Esophagus (tissue), 2 donors: ENCODE measurements around the gene ACAD8. TPM values are rescaled to one million over a fixed set of nuclear protein-coding genes. Genes with fewer than 3 reads are reported as not detected.

Source experiments
- H3K27ac ChIP-seq, 2 donors: one replicate each; pipeline ENCODE4 v1.5.1; 2013; ENCODE audit warnings: low read depth in 2 of 2, mild to moderate bottlenecking in 2 of 2, inconsistent platforms in 1 of 2, low read length in 1 of 2, moderate library complexity in 1 of 2
- H3K27me3 ChIP-seq, 2 donors: one replicate each; pipeline ENCODE4 v1.6.1; 2013; ENCODE audit warnings: low read length in 2 of 2, control low read depth in 1 of 2, mild to moderate bottlenecking in 1 of 2; ENCODE audit not compliant: insufficient read depth in 2 of 2, control insufficient read depth in 1 of 2
- H3K36me3 ChIP-seq, 2 donors: one replicate each; pipeline ENCODE4 v1.6.1; 2013; ENCODE audit warnings: low read length in 1 of 2; ENCODE audit not compliant: control insufficient read depth in 2 of 2, insufficient read depth in 2 of 2
- H3K4me1 ChIP-seq, 2 donors: one replicate each; pipeline ENCODE4 v1.6.1; 2013; ENCODE audit warnings: low read length in 1 of 2; ENCODE audit not compliant: control insufficient read depth in 2 of 2, insufficient read depth in 2 of 2
- H3K4me3 ChIP-seq, 2 donors: one replicate each; pipeline ENCODE4 v1.5.1; 2013; ENCODE audit warnings: low read length in 2 of 2, mild to moderate bottlenecking in 2 of 2, low read depth in 1 of 2, moderate library complexity in 1 of 2
- H3K9me3 ChIP-seq, 2 donors: one replicate each; pipeline ENCODE4 v1.6.1; 2013; ENCODE audit warnings: mild to moderate bottlenecking in 2 of 2, low read depth in 1 of 2, low read length in 1 of 2, moderate library complexity in 1 of 2; ENCODE audit not compliant: control insufficient read depth in 2 of 2, insufficient read depth in 1 of 2
- WGBS, 2 donors: extraction: QIAGEN DNeasy Blood & Tissue Kit; methylation state at CpG; one replicate each; pipeline ENCODE4 v1.1.7; 2013; 5-methylcytosine and 5-hydroxymethylcytosine counted together
- polyA plus RNA-seq, 2 donors: library from polyadenylated mRNA; stranded (reverse); fragments of 200-250 nt; gene quantifications; one replicate each; pipeline ENCODE4 v1.2.3, GENCODE V29; 2013
- donor health status: healthy with polysubstance abuse.
- donor health status: Bipolar disorder and iron deficiency.

The ACAD8 gene
- polyA plus RNA-seq, 2 donors: 13.9 to 15.2 TPM

GRCh38 chr11:134236834-134237556 is 16.4 kb upstream of the ACAD8 start:
- WGBS, 2 donors: 89 to 92% methylated on average over 7 of the region's 7 CpGs
- H3K27ac ChIP-seq: no peak overlapping the region
- H3K36me3 ChIP-seq: peaks cover 6 to 23% of the 10 kb centered on the region in 2 donors
- no peaks in the 10 kb centered on the region for H3K27me3 ChIP-seq
- no peak overlapping the region for H3K4me3 ChIP-seq
- H3K9me3 ChIP-seq: no peaks in the 10 kb centered on the region
- no peaks in the 10 kb centered on the region for H3K4me1 ChIP-seq

- H3K9me3 ChIP-seq: no peaks in the 10 kb centered on the region
- peaks cover 6 to 23% of the 10 kb centered on the region in 2 donors for H3K36me3 ChIP-seq
- no peaks in the 10 kb centered on the region for H3K4me1 ChIP-seq
- no peaks in the 10 kb centered on the region for H3K27me3 ChIP-seq
- H3K4me3 ChIP-seq: no peak overlapping the region
- no peak overlapping the region for H3K27ac ChIP-seq
- WGBS, 2 donors: 89 to 91% methylated on average over 11 of the region's 11 CpGs
These were observed 15.8 kb upstream of the ACAD8 start for GRCh38 chr11:134237557-134237922.

GRCh38 chr11:134238956-134239355 is 14.4 kb upstream of the ACAD8 start:
- Histone ChIP-seq H3K27me3 (no peaks in the 10 kb centered on the region), H3K36me3 (peaks cover 16 to 25% of the 10 kb centered on the region in 2 donors)
- 96 to 97% methylated on average over 5 of the region's 5 CpGs for WGBS, 2 donors

DNA sequence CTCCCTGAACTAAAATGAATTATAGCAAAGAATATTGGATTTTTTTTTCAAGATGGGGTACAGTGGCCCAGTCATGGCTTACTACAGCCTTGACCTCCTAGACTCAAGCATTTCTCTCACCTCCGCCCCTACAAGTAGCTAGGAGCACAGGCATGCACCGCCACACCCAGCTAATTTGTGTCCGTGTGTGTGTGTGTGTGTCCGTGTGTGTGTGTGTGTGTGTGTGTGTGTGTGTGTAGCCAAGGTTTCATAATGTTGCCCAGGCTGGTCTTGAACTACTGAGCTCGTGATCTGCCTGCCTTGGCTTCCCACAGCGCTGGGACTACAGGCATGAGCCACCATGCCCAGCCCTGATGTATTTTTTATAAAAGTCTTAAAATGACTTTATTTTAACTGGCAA is 12.8 kb upstream of the ACAD8 start:
- Histone ChIP-seq H3K27me3 (no peaks in the 10 kb centered on the region), H3K4me3 (no peak overlapping the region), H3K4me1 (no peaks in the 10 kb centered on the region), H3K36me3 (peaks cover 19 to 32% of the 10 kb centered on the region in 2 donors), H3K9me3 (no peaks in the 10 kb centered on the region), H3K27ac (no peak overlapping the region)
- WGBS, 2 donors: 65 to 66% methylated on average over 6 of the region's 6 CpGs

More at GRCh38 chr11:134238956-134239355, 14.4 kb upstream of the ACAD8 start:
- no peaks in the 10 kb centered on the region for H3K9me3 ChIP-seq
- no peak overlapping the region for H3K27ac ChIP-seq
- no peaks in the 10 kb centered on the region for H3K4me1 ChIP-seq
- H3K4me3 ChIP-seq: no peak overlapping the region

DNA sequence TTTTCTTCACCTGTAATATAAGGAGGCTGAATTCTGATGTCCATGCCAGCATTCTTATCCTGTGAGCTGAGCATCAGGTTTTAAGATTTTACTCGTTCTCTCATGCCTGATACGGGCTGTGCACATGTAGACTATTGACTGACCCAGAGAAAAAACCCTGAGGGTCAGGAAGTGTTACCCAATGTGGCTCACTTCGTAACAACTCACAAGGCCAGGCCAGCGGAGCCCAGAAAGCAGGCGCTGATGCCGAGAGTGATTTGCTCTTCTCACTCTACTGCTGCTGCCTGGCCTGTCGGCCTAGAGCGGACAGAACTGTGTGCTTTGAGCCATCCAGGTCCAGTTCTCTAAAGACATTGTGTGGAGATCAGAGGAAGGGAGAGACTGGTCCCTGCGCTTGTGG is 11.0 kb upstream of the ACAD8 start:
- Histone ChIP-seq H3K4me1 (no peaks in the 10 kb centered on the region), H3K36me3 (peaks cover 19 to 39% of the 10 kb centered on the region in 2 donors), H3K27me3 (no peaks in the 10 kb centered on the region), H3K27ac (no peak overlapping the region), H3K9me3 (no peaks in the 10 kb centered on the region), H3K4me3 (no peak overlapping the region)
- 83 to 88% methylated on average over 9 of the region's 9 CpGs for WGBS, 2 donors

- peaks cover 23 to 50% of the 10 kb centered on the region in 2 donors for H3K36me3 ChIP-seq
These were observed 9.5 kb upstream of the ACAD8 start for GRCh38 chr11:134243913-134244312.

GRCh38 chr11:134244593-134244992 is 8.8 kb upstream of the ACAD8 start:
- Histone ChIP-seq H3K4me1 (no peaks in the 10 kb centered on the region), H3K4me3 (no peak overlapping the region), H3K9me3 (no peaks in the 10 kb centered on the region), H3K36me3 (peaks cover 22 to 48% of the 10 kb centered on the region in 2 donors), H3K27me3 (no peaks in the 10 kb centered on the region), H3K27ac (no peak overlapping the region)
- WGBS, 2 donors: 55 to 59% methylated on average over 7 of the region's 7 CpGs

More at GRCh38 chr11:134243913-134244312, 9.5 kb upstream of the ACAD8 start:
- Histone ChIP-seq H3K9me3 (no peaks in the 10 kb centered on the region), H3K4me3 (no peak overlapping the region), H3K4me1 (no peaks in the 10 kb centered on the region), H3K27ac (no peak overlapping the region), H3K27me3 (no peaks in the 10 kb centered on the region)
- WGBS, 2 donors: 89 to 94% methylated on average over 4 of the region's 4 CpGs

GRCh38 chr11:134245434-134245833 is 7.9 kb upstream of the ACAD8 start:
- 91 to 92% methylated on average over 14 of the region's 14 CpGs for WGBS, 2 donors
- H3K9me3 ChIP-seq: no peaks in the 10 kb centered on the region
- H3K27ac ChIP-seq: no peak overlapping the region
- H3K36me3 ChIP-seq: peaks cover 27 to 51% of the 10 kb centered on the region in 2 donors
- no peaks in the 10 kb centered on the region for H3K4me1 ChIP-seq
- no peak overlapping the region for H3K4me3 ChIP-seq
- H3K27me3 ChIP-seq: no peaks in the 10 kb centered on the region

- no peaks in the 10 kb centered on the region for H3K4me1 ChIP-seq
- H3K36me3 ChIP-seq: peaks cover 27 to 49% of the 10 kb centered on the region in 2 donors
- no peaks in the 10 kb centered on the region for H3K9me3 ChIP-seq
- H3K27ac ChIP-seq: no peak overlapping the region
- H3K4me3 ChIP-seq: no peak overlapping the region
- WGBS, 2 donors: 83 to 90% methylated on average over 11 of the region's 11 CpGs
- H3K27me3 ChIP-seq: no peaks in the 10 kb centered on the region
These were observed 7.3 kb upstream of the ACAD8 start for GRCh38 chr11:134246100-134246499.

GRCh38 chr11:134246678-134247077 is 6.7 kb upstream of the ACAD8 start:
- no peaks in the 10 kb centered on the region for H3K9me3 ChIP-seq
- H3K4me1 ChIP-seq: no peaks in the 10 kb centered on the region
- no peak overlapping the region for H3K27ac ChIP-seq
- H3K4me3 ChIP-seq: no peak overlapping the region
- WGBS, 2 donors: 85 to 91% methylated on average over 4 of the region's 4 CpGs
- H3K27me3 ChIP-seq: no peaks in the 10 kb centered on the region
- H3K36me3 ChIP-seq: peaks cover 27 to 43% of the 10 kb centered on the region in 2 donors
